Ramos (cell line): Measurements from ENCODE around the gene ZNF480.
"Not testable (repeated sequence)": the region's sequence is repeated elsewhere in the genome, so short reads cannot be mapped to it uniquely, and the experiment has no call there.

Experiments used
- in situ Hi-C: fragments of 300-500 bp; cut with MboI; formaldehyde crosslinking; loops from one replicate; pipeline ENCODE4 v1.14.3; 2022; ENCODE audit warnings: low sequenced_read_pairs; ENCODE audit not compliant: unreplicated experiment

ZNF480 gene

GRCh38 chr19:52336117-52336790 lies 39.3 kb downstream of the ZNF480 start, which contains the start of gene ZNF610:
TSS of gene ZNF610 (plus strand) at chr19:52336243. CDS start at chr19:52349173, 12,930 bp downstream.
- in situ Hi-C loops = no loop called here

- in situ Hi-C loops = no loop called here
Observed at GRCh38 chr19:52336791-52337381, 39.9 kb downstream of the ZNF480 start.

- in situ Hi-C loops = not testable (repeated sequence)
Observed at GRCh38 chr19:52339022-52339421, 42.1 kb downstream of the ZNF480 start.

GRCh38 chr19:52343548-52343947 lies 46.6 kb downstream of the ZNF480 start:
- in situ Hi-C loops = no loop called here

- in situ Hi-C loops = no loop called here
Observed at GRCh38 chr19:52345162-52345561, 48.2 kb downstream of the ZNF480 start.

- in situ Hi-C loops = no loop called here
Observed at GRCh38 chr19:52351512-52351911, 54.5 kb downstream of the ZNF480 start.

GRCh38 chr19:52366414-52366824 lies 69.5 kb downstream of the ZNF480 start:
- in situ Hi-C loops = no loop called here

- in situ Hi-C loops = no loop called here
Observed at GRCh38 chr19:52369559-52370340, 72.8 kb downstream of the ZNF480 start, which contains the start of gene ZNF880. TSS of gene ZNF880 (plus strand) at chr19:52369923. CDS start at chr19:52369966, 43 bp downstream.

GRCh38 chr19:52370341-52370710 lies 73.4 kb downstream of the ZNF480 start:
- in situ Hi-C loops = no loop called here
